ENCODE measurements around the gene PHF19.

PHF19 gene

DNA sequence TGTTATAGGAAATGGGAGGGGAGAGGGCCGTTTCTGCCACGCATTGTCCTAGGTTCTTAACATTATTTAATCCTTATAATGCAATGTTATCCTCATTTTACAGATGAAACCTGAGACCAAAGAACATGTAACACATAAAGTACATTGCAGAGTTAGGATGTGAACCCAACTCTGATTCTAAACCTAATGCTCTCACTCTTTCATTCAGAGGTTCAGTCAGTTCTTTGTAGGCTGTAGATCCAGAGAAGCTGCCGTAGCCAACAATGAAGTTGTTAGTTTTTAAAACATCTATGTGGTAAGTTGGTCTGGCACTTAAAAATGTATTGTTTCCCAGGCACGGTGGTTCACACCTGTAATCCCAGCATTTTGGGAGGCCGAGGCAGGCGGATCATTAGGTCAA lies 23.8 kb downstream of the PHF19 start:
- no peak for DNase-seq (ENCODE audit: low read depth in 2 of 2)

DNA sequence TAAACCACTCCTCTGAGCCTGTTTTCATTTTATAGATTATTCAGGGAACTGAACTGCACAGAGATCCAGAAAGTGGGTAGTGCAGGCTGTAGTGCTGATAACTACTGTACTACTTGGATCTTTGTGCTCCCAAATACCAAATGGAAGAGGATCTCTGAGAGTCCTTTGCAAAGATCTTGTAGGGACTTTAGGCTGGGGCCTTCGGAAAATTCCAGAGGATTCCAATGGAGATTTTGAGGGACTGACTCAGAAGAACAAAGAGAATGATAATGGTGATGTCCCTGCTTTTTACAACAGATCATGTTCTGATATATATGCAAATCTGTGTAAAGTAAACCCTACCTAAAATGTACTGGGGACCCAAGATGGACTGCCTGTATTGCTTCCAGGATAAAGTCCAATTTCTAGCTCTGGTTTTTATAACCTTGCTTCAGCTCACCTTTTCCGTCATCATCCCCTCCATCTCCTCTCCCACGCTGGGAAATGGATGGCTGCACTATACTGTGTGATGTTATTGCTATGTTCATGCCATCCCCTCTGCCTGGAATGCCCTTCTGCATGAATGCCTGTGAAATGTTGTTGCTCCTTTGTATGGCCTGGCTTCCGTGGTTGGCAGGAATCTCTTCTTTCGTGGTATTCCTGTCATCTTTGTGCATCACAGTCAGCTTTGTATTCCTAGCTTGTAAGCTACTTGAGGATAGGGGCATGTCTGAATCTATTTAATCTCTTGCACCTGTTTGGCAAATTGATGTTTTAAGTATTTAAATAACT lies 24.6 kb downstream of the PHF19 start:
- no peak for DNase-seq (ENCODE audit: low read depth in 2 of 2)

DNA sequence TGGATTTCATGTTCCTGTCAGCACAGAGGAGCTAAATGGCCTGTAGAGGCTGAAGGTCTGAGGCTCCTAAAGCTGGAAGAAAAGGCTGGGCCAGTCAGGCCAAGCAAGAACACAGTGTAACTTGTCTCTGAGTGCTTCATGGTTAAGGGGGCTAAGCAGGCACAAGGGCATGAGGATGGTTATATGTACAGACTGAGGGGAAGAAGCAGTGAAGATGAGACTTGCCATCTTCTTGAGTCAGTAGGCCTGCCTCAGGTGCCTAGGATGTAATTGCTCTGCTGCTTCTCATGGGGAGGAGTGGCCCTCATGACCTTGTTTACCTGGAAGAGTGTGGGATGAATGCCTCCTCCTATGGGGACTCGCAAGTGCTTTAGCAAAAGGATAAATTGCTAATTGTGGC lies 25.5 kb downstream of the PHF19 start:
- DNase-seq (ENCODE audit: low read depth in 2 of 2), result no peak

DNA sequence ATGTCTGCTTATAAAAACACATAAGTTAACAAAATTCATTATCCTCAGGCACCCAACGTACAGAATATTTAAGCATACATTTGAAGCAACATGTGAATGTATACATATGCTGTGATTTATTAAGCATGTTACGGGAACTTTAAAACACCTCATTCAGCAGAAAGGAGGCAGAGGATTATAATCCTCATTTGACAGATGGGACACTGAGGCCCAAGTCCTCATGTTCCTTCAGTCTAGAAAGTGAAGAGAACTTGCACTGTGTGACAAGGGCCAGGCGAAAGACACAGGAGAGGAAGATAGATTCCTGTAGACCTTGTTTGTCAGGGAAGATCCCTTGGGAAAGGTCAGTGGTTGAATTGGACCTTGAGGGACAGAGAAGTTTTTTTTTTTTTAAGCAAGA lies 26.7 kb downstream of the PHF19 start:
- DNase-seq (ENCODE audit: low read depth in 2 of 2), result no peak

DNA sequence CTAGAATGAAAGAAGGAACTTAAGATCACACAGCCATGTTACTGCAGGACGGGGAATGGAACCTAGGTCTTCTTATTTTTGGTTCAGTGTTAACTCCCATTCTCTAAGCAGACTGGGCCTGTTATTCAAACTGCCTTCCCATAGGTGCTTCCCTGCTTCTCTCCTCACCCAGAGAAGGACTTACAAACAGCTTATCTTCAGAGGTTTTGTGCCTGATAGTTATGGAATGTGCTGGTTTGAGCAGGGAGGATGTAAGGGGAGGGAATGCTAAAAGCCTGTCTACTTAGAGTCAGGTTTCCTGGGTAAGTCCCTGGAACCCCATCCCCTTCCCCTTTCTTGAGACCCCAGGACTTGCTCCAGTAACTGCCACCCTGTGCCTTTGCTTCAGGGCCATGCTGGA lies 30.1 kb downstream of the PHF19 start:
- no peak for DNase-seq (ENCODE audit: low read depth in 2 of 2)

DNA sequence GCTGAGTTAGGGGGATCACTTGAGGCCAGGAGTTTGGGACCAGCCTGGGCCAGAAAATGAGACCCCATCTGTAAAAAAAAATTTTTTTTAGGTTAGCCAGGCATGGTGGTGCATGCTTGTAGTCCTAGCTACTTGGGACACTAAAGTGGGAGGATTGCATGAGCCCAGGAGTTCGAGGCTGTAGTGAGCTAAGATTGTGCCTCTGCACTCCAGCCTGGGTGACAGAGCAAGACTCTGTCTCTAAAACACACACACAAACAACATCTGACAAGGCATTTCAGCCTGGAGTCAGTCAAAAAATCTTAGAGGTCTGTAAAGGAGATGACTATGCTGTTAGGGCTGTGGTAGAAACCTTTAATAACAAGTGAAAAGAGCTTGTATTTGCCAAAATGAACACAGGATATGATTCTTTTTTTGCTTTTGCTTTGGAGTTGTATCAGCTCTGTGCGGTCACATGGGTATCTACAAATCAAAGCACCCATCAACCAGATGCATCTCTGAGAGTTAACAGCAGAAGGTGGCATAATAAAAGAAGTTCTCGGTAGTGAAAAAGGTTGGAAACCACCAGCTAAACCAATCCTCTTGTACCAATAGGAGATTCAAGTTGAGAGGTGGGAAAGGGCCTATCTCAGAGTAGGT lies 30.6 kb downstream of the PHF19 start:
- DNase-seq (ENCODE audit: low read depth in 2 of 2), result no peak

DNA sequence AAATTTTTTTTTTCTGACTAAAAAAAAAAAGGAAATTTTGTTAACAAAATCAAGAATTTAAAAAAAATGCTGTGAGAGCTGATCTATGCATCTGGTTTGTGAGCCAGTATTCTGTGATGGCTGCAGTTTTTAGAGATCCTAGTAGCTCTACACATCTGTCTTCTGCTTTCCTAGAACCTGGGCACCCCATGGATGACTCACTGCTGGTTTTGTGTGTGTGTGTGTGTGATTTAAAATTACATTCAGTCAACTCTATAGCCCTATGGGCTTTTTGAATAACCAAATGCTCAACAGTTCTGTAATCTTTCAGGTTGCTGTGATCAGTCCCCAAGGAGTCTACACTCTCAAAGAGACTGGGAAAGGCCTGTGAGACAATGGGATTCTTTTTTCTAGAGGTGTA lies 31.7 kb downstream of the PHF19 start:
- no peak for DNase-seq (ENCODE audit: low read depth in 2 of 2)

DNA sequence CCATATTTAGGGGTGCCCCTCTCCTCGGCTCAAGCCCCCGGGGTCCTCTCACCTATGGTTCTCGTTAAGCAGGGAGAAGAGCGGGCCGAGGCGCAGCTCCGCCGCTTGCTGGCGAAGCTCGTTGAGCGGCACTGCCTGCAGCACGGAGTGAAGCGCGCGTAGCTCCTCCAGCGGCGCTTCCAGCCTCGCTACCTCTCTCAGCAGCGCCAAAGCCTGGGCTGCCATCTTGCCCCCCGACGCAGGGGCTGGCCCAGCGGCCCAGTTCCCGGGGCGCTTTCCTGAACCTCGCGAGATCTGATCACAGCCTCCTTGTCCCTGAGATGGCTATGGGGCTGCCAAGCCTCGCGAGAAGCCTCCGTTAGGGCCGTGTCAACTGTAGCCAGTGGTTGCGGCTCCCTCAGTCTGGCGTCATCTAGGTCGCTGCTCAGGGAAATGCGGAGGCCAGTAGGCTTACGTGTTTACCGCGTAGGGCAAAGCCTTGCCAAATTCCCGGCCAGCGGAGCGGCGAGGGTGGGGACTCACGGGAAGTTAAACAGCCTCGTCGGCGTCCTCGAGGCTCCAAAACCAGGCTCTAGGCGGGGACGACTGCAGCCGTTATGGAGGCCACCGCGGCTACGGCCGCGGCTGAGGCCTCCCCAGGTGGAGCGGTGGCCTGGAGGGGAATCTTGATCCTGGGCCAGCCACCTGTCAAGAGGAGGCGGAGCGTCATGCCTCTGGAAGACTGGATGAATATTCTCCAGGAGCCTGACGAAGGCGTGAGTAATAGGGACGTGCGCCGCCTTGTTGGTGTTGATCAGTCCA lies 34.1 kb downstream of the PHF19 start, which contains the start of gene PSMD5:
Gene PSMD5, minus strand, starts transcription at position 238 of the 801 bp plus-strand sequence. Its CDS starts 13 bp downstream, at position 225.
- peak; percentile 99 for DNase-seq (ENCODE audit: low read depth in 2 of 2)

DNA sequence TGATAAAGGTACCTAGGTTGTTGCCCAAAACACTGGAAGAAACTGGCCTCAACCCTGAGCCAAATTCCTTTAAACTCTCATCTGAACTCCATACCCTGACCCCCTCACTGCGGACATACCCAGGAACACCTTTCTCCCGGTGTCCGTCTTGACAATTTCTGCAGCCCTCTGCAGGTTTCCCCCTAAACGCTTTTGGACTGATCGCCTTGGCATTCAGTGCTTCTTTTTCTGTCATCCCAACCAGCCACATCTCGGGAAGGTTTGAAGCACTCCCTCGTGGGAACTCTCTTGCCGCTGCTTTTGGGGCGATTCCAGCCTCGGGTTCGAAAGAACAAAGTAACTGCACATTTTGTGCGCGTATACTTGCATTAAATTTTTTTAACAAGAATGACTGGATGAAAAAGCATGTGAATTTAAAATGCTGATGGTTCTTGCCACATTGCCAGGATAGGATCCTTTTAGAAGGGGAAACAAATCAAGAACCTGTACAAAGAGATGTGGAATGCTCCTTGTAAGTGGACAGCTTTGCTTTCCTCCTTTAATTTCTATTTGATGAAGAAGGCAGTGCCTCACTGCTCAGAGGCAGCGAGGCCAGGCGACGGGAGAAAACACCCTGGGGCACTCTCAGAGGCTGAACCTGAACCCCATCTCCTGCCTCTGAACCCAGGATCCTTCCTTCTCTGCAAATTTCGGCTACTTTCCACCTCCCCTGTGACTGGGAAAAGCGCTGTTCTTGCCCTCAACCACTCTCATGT lies 34.9 kb downstream of the PHF19 start:
- no peak for DNase-seq (ENCODE audit: low read depth in 2 of 2)

DNA sequence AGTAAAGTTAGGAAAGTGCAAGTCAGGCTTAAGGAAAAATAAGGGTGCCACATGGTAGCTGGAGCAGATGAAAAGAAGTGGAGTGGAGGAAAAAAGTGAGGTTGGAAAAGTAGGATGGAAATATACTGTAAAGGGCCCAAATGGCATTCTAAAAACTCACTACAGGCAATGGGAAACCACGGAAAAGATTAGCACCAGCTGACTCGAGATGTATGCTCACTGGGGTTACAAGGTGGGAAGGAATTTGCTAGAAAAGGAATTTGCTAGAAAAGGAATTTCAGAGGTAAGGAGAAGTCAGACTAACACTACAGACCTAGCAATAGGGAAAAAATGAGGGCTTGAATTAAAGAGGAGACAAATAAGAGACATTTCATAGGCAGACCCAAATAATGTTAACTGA lies 37.8 kb downstream of the PHF19 start:
- DNase-seq (ENCODE audit: low read depth in 2 of 2), result no peak

DNA sequence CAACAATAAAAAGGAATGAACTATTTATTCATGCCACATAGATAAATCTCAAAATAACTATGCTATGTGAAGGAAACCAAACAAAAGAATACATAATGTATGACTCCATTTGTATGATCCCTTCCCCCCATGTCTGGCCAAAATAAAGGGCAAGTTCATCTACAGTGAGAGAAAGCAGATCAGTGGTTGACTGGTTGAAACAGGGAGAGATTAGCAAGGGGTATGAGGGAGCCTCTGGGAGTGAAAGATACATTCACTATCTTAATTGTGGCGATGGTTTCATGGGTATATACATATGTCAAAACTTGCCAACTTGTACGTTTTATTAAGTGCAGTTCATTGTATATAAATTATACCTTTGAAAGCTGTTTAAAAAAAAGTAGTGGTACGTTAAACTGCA lies 39.1 kb downstream of the PHF19 start:
- DNase-seq (ENCODE audit: low read depth in 2 of 2), result no peak

DNA sequence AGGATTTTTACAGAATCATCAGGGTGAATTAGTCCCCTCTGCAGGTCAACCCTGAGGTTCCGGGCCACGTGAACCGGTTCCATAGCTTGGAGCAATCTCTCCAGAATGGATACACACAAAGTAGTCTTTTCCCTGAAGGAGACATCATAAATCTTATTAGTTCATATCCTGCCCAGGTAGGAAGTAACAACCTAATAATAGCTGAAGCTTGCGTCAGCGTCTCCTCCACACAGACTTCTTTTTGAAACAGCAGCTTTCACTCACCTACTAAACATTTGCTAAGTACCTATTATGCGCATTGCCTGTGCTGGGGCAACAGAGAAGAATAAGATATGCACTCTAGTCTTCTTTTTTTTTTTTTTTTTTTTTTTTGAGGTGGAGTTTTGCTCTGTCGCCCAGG lies 43.7 kb downstream of the PHF19 start:
- no peak for DNase-seq (ENCODE audit: low read depth in 2 of 2)

DNA sequence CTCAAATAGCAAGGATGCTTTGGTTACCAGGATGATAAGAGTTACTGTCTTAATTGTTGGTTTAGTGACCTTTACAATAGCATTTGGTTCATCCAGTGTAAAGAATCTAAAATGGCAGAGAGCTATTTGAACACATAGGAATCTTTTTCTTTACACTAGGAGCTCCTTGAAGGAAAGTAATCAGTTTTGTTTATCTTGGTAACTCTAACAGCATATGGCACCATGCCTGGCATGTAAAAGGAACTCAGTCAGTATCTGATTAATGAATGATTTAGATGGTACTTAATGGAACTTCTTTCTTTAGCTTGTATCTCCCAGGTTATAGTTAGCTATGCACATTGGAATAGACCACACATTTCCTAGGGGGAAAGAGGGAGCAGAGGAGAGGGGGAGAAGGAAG lies 44.2 kb downstream of the PHF19 start:
- DNase-seq (ENCODE audit: low read depth in 2 of 2), result no peak

DNA sequence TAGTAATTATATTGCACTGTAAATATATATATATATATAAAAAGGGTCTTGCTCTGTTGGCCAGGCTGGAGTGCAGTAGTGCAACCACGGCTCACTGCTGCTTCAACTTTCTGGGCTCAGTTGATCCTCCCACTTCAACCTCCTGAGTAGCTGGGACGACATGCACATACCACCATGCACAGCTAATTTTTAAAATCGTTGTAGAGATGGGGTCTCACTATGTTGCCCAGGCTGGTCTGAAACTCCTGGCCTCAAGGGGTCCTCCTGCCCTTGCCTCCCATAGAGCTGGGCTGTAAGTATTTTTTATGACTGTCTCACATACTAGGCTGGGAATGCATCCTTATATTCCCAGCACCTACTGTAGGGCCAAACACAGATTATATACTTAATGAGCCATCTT lies 46.1 kb downstream of the PHF19 start:
- no peak for DNase-seq (ENCODE audit: low read depth in 2 of 2)

DNA sequence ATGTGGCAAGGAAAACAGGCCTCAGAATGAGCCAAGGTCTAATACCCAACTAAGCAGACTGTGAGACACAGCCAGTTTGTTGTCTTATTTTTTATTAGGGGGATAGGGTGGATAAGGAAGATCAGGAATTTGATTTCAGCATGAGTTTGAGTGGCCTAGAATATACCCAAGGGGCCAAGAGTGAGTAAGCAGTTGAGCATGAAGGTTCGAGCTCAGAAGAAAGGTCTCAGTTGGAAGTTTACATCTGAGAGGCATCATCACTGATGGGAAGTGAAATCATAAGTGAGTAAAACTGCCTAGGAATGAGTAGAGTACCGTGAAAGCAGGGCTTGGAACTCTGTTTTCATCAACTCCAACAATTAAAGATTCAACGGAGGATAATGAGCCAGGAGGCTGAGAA lies 46.8 kb downstream of the PHF19 start:
- DNase-seq (ENCODE audit: low read depth in 2 of 2), result no peak

DNA sequence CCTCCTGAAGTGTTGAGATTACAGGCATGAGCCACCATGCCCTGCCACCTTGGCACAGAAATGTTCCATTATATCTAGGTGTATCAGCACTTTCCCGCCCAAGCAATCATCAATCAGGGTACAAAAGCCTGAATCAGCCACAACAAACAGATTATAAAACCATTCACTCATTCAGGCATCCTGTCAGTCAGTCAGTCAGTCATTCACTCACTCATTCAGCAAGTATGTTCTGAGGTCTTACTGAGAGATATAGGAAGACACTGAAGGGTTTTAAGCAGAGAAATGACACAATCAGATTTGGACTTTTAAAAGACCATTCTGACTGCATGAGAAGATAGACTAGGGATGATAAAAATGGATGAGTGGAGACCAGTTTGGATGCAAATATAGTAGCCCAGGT lies 47.3 kb downstream of the PHF19 start:
- DNase-seq (ENCODE audit: low read depth in 2 of 2), result no peak

DNA sequence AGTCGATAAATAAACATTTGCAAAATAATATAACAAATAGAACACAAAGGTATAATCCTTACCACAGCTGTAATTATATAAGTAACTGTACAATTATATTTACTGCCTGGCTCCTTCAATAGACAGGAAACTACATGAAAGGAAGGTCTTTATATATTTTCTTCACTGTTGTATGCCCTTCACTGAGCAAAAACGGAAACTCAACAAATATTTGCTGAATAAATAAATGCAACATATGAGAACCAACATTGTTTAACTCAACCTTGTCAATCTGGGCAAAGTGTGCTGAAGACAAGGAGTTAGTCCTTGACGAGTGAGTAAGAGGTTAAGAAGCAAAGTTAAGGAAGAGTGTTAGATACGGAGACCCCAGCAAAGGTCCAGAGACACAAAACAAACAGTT lies 56.9 kb downstream of the PHF19 start:
- DNase-seq (ENCODE audit: low read depth in 2 of 2), result no peak

DNA sequence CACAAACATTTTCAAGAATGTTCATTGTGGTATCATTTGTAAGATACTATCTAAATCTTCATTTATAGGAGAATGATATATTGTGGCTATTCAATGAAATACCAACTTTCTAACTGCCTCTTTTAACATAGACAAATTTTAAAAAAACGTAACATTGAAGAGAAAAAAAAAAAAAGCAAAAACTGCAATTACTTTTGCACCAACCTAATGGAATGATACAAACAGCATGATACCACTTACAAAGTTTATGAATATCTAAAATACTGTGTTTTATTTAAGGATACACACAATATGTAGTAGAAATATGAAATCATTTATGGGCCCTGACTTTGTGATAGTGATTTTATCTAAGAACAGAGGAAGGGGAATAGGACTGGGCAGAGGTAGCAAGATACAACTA lies 58.4 kb downstream of the PHF19 start:
- DNase-seq (ENCODE audit: low read depth in 2 of 2), result no peak

DNA sequence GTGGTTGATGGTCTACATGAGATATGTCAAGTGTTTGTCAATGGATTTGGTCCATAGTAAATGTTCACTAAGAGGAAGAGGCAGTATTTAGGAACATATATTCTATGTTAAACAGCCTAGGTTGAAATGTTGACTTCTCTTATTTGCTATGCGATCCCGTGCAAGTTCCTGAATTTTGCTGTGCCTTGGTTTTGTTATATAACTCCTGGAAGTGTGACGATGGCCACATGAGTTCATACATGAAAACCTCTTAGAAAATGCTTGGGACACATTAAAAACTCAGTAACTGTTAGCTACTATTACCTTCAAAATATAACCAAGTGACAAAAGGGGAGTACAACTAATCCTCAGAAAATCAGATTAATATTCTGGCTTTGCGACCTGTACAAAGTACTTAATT lies 61.9 kb downstream of the PHF19 start:
- DNase-seq (ENCODE audit: low read depth in 2 of 2), result no peak

DNA sequence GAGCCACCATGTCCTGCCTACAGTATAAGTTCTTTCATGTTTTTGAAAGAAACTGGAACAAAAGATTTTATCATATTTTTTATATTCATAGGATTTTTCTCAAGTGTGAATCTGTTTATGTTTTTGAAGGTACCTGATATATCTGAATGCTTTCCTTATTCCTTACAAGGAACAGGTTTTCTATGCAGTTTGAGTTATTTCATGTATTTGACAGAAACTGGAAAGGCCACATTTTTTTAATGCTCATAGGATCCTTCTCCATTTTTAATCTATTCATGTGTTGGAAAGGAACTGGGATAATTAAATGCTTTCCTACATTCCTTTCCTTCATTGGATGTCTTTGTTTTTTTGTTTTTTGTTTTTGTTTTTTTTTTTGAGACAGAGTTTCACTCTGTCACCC lies 68.1 kb downstream of the PHF19 start:
- DNase-seq (ENCODE audit: low read depth in 2 of 2), result no peak

DNA sequence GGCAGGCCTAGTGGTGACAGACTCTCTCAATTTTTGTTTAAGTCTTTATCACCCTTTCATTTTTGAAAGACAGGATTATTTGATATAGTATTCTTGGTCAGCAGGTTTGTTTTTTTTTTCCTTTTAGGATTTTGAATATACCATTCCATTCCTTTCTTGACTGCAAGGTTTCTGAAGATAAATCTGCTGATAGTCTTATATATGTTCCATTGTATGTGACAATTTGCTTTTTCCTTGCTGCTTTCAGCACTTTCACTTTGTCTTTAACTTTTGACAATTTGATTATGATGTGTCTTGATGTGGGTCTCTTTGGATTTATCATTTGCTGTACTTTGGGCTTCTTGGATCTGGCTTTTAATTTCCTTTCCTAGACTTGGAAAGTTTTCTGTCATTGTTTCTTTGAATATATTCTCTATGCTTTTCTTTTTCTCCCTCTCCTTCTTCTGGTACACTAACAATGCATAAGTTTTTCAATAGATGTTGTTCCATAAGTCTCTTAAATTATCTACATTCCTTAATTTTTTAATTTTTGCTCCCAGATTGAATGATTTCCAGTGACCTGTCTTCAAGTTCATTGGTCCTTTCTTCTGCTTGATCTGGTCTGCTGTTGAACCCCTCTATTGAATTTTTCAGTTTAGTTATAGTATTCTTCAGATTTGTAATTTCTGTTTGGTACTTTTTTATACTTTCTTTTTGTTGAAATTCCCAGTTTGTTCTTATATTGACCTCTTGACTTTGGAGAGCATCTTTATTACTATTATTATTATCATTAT lies 69.2 kb downstream of the PHF19 start:
- no peak for DNase-seq (ENCODE audit: low read depth in 2 of 2)
